HG03432 (cell line): Measurements from ENCODE around the gene SETD2.
A peak's percentile ranks its signal among the peaks of the same experiment; 100 is the strongest.

Experiments used
- ATAC-seq: cut with Tn5 transposase; IDR thresholded peaks from one replicate; pipeline ENCODE4 v1.9.1; 2021; ENCODE audit warnings: mild to moderate bottlenecking, moderate library complexity; ENCODE audit not compliant: unreplicated experiment

The SETD2 gene

DNA sequence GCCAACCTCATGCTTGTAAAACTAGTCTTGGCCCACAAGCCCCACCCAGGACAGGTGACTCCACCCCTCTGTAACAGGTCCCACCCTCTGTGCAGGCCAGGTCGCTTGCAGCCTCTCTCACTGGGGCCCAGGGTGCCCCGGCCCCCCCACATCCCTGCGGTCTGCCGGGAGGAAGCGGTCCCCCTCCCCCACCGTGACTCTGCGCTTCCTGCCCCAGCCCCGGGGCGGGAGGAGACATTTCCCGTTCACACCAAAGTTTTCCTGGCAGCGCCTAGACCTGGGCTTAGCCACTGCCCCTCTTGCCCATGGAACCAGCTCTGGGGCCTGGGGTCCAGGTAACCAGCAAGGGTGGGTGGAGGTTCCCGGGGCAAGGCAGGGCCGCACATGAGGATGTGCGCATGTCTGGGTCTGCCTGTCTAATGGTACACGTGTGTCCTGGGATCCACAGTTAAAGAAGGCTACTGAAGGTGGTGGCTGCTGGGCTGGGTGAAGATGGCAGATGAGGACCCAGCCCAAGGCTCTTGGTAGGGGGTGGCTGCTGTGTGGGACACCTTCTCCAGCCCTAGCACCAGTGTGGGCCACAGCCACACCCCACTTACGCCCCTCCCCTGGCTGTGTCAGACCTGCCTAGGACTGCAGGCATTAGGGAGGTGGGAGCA lies 176.0 kb downstream of the SETD2 start:
- peak; percentile 73 for ATAC-seq

- ATAC-seq, result no peak
Observed at GRCh38 chr3:46987319-46987742, 176.6 kb downstream of the SETD2 start.

DNA sequence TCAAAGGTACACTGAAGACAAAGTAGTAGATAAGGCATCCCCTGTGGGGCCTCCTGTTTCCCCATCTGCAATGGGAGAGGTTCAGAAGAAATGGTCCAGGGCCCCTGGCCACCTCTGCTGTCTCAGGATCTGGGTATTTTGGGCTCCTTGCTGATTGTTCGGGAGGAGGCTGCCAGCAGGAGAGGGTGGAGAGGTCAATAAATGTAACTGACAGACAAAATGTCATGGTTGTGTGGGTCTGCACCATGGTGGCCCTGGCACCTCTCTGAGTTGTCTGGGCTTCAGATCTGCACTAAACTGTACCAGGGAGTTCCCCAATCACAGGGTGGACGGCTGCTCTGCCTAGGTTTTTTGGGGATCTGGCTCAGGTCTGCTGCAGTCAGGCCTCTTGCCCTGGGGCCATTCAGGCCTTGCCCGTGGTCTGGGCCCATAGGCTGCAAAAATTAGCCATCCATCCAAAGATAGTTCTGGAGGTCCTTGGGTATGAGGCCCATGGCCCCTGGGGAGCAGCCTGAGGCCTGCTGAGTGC lies 177.1 kb downstream of the SETD2 start:
- no peak for ATAC-seq

GRCh38 chr3:46986055-46986730 lies 177.7 kb downstream of the SETD2 start:
- no peak for ATAC-seq

GRCh38 chr3:46985588-46985987 lies 178.3 kb downstream of the SETD2 start:
- no peak for ATAC-seq

- no peak for ATAC-seq
Observed at GRCh38 chr3:46984591-46985459, 179.1 kb downstream of the SETD2 start.

DNA sequence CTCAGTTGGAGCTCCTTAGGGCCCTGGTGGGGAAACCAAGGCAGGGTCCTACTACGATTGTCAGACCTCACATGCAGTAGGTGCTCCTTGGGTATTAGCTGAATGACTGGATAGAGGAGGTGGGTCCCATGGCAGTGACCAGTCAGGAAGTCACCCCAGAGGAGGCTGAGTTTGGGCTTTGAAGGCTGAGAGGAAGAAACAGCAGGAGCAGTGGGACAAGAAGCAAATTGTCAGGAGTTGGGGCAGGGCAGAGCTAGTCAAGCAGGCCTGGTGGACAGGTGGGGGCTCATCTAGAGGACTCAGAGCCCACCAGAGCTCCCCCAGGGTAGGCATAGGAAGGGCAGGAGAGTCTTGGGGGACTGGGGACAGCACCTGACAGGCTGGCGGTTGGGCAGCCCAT lies 181.4 kb downstream of the SETD2 start:
- ATAC-seq, result no peak

DNA sequence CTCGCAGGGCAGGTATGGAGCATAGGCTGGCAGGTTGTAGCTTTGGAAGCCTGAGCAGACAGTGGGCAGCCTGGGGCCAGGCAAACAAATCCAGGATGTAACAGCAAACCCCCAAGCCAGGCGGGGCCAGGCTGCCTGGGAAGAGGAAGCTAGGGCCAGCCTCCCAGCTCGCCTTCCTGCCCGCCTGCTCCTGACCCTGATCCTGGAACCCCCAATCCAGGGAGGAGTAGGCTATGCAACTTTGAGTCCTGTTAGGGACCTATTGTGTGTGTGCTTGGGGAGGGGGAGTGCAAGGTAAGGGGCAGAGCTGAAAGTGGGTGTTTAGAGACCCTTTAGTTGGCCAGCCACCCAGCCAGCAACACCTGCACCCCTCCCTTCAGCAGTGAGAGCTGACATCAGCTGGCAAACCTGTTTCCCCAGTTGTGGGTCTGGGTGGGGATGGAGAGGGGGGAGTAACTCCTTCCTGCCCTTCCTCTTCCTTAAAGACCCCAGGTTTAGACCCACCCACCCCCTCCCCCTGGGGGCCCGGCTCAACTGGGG lies 181.9 kb downstream of the SETD2 start:
- no peak for ATAC-seq

DNA sequence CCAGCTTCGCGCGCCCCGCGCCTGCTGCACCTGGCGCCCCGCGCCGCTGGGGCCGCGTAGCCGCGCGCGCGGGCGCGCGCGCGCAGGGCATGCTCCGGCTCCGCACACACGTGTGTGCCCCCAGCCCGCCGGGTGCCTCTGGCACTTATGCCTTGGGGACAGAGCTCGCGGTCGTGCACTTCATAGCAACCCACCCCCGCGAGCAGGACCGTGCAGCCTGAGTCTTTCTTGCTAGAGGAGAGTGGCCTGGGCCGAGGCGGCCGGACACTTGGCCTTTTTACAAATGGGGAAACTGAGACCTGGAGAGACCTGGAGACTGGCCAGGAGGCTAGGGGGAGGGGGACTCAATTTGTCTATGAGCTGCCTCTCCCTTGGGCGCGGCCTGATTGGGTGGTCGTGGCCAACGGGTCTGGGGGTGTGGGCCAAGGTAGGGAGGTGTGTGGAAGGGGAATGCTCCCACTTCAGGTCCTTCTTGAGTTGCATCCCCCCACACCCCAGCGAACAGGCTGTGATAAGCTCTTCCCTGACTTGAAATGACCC lies 183.9 kb downstream of the SETD2 start:
- peak; percentile 4 for ATAC-seq

GRCh38 chr3:46978985-46979944 lies 184.6 kb downstream of the SETD2 start, which contains the start of gene NBEAL2:
NBEAL2 (plus strand) TSS chr3:46979666; CDS start chr3:46979862, 196 bp downstream.
- peak; percentile 78 for ATAC-seq

DNA sequence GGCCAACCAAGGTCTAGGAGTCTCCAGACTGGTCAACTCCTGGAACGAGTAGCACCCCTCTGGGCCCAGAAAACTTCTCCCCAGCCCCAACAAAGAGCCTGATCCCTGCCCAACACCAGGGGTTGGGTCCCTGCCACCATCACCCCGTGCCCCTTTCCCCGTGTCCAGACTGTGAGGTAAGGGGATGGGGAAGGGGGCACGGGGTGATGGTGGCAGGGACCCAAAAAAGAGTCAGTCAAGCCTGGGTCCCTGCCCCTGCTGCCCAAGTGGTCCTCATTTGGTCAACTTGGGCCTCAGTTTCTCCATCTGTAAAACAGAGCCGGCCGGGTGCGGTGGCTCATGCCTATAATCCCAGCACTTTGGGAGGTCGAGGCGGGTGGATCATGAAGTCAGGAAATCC lies 185.5 kb downstream of the SETD2 start:
- no peak for ATAC-seq

DNA sequence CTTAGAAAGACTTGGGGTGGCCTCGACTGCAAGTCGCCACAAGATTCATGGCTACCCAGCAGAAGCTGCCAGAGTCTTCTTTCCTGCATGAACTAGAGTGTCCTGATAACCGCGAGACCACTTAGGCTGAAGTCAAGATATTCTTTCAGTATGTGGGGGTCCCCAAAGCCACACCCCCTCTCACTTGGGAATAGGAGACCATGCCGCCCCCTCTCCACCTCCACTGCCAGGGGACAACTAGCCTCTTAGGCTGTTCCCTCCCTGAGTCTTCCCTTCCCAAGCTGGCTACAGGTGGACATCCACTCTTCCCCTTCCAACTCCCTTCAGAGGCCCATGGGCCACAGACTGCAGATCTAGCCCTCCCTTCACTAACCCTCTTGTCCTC lies 186.1 kb downstream of the SETD2 start:
- ATAC-seq, result no peak

GRCh38 chr3:46976326-46977190 lies 187.4 kb downstream of the SETD2 start, which contains the start of gene CCDC12:
CCDC12 (minus strand) TSS chr3:46976745; CDS start chr3:46976732, 13 bp downstream.
- ATAC-seq, result peak; percentile 57

DNA sequence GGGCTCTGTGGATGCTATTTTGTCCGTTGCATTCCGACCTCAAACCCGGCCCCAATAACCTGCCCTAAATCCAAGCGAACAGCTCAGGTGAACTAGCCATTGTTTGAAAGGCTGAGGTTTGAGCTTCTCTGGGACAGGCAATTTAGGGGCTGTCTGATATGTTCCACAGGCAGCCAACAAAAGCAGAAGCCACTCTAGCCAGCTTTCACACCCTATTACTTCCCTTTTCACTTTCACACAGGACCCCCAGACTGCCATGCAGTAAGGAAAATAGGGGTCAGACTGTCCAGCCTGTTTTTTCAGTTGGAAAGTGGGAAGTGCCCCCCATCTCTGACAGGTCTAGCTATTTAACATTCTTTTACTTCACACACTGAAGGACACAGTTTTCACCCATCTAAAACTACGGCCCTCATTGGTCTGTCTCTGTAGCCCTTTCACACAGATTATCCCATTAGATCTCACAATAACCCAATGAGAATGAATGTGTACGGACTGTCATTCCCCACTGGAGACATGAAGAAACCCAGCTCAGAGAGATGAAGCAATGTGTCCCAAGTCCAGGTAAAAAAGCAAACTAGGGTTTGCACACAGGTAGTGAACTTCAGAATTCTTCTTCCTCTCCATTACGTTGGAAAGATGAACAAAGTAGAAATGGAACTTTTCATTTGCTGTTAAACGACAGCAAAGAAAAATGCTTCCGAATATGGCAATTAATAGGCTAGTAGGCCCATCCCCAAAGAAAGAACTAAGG lies 189.3 kb downstream of the SETD2 start:
- no peak for ATAC-seq

DNA sequence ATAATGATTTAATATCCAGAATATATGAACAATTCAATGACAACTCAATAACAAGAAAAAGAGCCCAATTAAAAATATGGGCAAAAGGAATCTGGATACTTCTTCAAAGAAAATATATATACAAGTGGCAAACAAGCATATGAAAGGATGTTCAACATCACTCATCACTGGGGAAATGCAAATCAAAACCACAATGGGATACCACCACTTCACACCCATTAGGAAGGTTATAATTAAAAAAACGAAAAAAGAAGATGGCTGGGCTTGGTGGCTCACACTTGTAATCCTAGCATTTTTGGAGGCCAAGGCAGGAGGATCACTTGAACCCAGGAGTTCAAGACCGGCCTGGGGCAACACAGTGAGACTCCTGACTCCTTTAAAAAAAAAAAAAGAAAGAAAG lies 191.5 kb downstream of the SETD2 start:
- ATAC-seq, result no peak

GRCh38 chr3:46971742-46972141 lies 192.2 kb downstream of the SETD2 start:
- ATAC-seq, result no peak

- no peak for ATAC-seq
Observed at GRCh38 chr3:46971151-46971550, 192.8 kb downstream of the SETD2 start.
